Stimulated activated CD4-positive, alpha-beta T cell treated with anti-CD3 and anti-CD28 coated beads, TNF-alpha, amount 100 ng/mL, for 24 hours (primary cell): ENCODE data around the gene EFNA4.
"Not testable (repeated sequence)": the region's sequence is repeated elsewhere in the genome, so short reads cannot be mapped to it uniquely, and the experiment has no call there.

Experiments used
- DNase-seq, 3 experiments: peaks; one replicate each; pipeline ENCODE4 v3.0.0-alpha.2; 2020; ENCODE audit warnings: low read depth in 3 of 3

EFNA4 gene

GRCh38 chr1:155086856-155087535 is 23.5 kb downstream of the EFNA4 start:
- no peak for DNase-seq

DNA sequence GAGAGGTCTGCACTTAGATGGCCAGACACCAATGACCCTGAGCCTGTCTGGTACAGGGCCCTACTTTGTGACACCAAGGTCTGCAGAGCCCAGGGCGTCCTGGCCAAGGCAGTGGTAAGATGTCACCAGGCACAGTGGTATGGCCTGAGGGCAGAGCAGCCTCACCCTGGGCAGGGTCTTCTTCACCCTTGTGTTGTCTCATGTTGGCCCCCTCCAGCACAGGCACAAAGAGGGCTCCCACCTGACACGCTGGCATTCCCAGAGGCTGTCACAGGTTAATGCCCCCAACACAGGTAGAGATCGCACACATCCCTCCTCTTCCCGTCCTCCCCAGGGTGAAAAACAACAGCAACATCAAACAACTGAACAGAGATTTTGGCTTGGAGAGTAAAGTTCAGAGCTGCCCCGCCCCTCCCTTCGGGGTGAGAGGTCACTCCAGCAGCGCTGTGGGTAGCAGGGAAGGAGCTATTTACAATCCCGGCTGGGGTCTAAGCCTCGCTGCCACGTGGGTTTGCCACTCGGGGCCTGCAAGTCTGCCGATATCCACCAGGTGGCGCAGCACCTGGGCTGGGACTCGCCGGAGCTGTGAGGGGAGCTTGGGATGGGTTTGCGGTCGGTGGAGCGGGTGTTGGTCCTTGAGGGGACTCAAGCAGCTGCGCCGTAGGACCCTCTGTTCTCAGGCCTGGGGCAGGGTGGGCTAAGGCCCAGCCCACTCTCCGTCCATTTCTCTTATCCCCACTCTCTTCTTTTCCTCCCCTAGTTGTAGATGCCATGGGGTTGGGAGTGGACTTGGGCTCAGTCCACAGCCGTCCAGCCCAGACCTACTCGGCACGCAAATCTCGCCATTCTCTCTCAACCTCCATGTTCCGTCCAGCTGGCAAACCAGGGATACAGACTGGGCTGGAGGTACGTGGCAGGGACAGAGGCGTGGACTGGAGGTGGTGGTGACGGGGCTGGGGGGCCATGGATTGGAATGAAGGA is 27.8 kb downstream of the EFNA4 start:
- DNase-seq: peak; percentile 68 to 80 (median 72)

GRCh38 chr1:155092131-155092530 is 28.6 kb downstream of the EFNA4 start:
- DNase-seq: no peak

DNA sequence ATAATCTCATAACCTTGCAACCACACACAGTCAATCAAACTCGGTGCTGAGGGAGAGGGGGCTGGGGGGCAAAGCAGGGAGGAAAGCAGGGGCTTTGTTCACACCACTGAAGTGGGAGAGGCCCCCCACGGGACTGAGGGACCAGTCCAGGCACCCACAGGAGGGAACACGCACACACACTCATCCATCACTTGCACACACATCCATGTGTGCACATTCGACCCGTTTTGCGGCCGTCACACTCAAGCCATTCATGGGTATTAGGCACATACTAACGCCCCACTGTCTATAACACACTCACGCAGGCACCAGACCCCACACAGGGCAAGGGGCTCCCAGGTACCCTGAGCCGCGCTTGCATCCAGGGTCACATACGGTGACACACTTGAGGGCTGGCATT is 29.1 kb downstream of the EFNA4 start:
- DNase-seq: no peak

DNA sequence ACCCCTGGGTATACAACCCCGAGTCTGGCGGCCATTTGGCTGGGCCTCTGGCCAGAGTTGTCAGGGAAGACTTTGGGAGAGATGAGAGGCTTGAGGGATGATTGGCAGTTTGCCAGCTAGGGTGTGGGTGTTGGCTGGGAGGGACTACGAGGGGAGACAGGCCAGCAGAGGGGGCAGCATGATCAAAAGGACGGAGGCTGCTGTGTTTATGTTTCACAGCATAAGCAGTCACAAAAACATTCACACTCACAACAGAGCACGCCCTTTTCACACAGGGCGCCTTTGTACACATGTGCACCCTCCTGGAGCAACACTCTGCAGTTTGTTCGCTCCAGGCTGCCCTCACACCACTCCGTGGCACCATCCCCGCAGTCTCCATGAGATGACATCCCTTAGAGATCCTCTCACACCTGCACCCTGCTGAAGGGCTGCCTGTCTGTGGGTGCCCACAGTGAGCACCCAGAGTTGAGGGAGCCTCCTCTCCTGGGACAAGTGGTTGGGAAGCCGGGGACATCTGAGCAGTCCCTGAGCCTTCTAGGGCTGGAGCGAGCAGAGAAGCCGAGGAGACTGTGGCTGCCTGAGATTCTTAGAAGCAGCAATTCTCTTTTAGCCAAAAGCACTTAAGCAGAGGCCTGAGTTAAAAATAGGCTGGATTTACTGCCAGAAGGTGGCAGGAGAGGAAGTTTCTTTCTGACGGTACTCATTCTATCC is 30.5 kb downstream of the EFNA4 start:
- no peak for DNase-seq

- DNase-seq: no peak
Observed at GRCh38 chr1:155094622-155094948, 31.0 kb downstream of the EFNA4 start.

- no peak for DNase-seq
Observed at GRCh38 chr1:155099331-155099730, 35.8 kb downstream of the EFNA4 start.

GRCh38 chr1:155103325-155103724 is 39.8 kb downstream of the EFNA4 start:
- DNase-seq: no peak

DNA sequence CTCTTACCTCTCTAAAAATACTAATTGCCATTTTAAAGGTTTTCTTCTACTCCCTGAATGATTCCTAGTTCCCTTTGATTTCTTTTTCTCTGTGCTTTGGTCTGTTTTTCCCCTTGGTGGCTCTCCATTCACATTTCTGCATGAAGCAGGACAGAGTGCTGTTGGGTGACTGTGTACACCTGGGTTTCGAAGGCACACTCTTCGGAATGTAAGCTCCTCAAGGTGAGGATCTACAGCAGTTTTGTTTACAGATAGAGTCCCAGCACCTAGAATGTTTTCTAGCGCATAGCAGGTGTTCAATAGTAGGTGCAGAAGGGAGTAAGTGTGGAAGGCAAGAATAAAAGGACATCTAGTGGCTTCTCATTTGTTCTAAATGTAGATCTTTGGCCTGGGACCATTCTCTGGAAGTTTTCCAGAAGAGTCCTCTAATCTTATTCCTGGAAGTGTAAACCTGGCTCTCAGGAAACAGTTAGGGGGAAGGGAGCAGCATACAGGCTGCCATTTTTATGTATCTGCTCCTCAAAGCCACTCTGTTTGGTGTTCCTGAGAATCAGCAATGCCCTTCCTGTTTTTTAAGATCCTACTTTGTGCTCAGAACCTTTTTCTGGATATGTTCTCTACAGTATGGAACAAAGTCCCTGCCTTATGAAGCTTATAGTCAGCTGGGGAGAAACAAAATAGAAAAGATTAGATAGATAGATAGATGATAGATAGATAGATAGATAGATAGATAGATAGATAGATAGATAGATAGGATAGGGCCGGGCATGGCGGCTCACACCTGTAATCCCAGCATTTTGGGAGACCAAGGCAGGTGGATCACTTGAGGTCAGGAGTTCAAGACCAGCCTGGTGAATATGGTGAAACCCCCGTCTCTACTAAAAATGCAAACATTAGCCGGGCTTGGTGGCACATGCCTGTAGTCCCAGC is 41.3 kb downstream of the EFNA4 start:
- no peak for DNase-seq

DNA sequence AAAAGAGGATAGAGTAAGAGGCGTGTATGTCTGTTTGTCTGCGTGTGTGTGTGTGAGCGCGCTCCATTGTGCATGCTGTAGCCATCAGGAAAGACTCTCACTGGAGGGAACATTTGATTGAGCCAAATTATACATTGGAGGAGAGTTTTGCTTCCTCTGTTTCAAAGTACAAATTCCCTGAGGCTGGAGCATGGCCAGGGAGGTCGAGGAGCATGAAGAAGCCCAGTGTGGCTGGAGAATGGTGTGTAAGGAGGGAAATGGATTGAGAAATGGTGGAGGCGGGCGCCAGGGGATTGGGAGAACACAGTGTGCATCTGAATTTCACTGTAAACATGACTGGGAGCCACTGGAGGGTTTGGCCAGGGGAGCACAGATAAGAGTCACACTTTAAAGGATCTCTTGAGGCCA is 42.1 kb downstream of the EFNA4 start:
- DNase-seq: no peak

GRCh38 chr1:155106862-155107261 is 43.3 kb downstream of the EFNA4 start:
- DNase-seq: no peak

DNA sequence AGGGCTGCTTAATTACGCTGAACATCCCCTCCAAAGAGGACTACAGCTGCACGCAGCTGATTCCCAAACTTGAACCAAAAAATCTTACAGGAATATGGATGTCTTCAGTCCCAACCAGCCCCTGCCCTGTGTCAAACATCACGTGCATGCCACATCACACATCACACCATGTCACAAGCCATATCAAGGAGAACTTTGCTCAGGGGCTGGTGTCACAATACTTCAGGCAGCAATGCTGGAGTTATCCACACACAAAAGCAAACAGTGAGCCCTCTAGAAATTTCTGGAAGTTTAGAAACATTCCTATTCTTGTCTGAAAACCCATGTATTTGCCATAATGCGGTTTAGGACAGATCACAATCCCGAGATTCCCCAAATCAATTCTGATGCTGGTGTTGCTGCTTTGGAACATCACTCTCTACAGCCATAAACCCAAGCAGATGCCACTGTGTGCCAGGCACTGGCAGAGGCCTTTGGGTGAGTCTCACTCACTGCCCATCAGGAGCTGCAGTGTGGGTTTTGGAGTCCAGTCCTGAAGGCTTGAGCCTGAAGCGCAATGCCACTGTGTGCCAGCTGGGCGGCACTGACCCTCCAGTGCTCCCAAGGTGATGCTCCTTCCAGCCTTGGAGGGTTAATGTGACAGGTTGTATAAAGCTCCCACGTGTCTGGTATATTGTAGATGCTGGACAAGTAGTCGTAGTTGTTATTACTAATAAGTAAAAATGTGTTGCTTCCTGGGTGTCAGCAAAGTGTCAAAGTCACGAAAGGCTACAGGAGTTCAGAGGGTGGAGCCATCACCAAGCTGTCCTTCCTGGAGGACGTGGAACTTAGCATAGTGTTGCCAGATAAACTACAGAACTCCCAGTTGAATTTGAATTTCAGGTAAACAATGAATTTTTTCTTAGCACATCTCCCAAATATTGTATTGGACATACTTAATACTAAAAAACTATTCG is 44.0 kb downstream of the EFNA4 start:
- DNase-seq: no peak

GRCh38 chr1:155108296-155108695 is 44.8 kb downstream of the EFNA4 start:
- no peak for DNase-seq

GRCh38 chr1:155110381-155110780 is 46.8 kb downstream of the EFNA4 start:
- no peak for DNase-seq

DNA sequence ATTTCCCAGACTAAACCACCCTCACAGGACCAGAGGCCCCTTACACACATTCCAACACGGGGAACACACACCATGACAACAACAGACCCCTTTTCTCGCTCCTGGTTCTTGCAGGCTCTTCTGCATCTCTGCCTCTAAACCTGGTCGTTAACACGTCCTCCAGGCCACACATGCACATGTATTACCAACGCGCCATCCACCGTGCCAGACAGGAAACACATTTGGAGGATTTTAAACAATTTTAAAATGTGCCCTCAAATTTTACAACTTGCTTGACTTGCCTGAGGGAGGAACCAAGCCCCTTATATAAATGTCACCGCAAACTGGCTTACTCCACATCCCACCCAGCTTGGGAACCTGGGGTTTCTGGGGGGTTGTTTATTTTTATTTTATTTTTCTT is 47.3 kb downstream of the EFNA4 start:
- no peak for DNase-seq

GRCh38 chr1:155113450-155113980 is 50.0 kb downstream of the EFNA4 start:
- DNase-seq: no peak

GRCh38 chr1:155116113-155116764 is 52.7 kb downstream of the EFNA4 start:
- DNase-seq: no peak

DNA sequence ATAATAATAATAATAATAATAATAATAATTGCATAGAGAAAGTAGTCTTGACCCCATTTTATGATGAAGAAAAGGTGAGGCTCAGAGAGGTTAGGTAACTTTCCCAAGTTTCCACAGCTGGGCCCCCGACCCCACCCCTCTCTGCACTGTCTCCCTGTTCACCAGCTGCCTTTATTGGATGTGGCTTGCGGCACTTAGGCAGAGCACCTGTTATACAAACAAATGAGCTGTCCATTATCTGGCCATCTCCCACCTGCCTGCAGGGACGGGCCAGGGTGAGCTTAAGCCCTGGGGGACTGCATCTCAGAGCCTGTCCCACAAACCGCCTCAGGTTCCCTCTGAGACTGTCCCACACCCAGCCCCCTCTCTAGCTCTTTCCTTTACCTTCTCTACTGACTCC is 54.1 kb downstream of the EFNA4 start:
- DNase-seq: no peak

DNA sequence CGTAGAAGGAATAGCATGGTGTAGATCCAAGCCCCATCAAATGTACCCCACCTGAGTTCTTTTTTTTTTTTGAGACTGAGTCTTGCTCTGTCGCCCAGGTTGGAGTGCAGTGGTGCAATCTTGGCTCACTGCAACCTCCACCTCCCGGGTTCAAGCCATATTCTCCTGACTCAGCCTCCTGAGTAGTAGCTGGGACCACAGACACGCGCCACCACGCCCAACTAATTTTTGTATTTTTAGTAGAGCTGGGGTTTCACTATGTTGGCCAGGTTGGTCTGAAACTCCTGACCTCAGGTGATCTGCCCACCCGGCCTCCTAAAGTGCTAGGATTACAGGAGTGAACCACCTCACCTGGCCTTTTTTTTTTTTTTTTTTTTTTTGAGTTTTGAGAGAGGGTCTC is 54.5 kb downstream of the EFNA4 start:
- DNase-seq: not testable (repeated sequence)
